Endodermal cell (in vitro differentiated cells): Measurements from ENCODE around the gene NTRK1. TPM values are rescaled to one million over a fixed set of nuclear protein-coding genes. Genes with fewer than 3 reads are reported as not detected.

Experiments used
- DNase-seq: peaks from one replicate; pipeline ENCODE4 v3.0.0-alpha.2; 2017
- H3K27ac ChIP-seq: 2 replicates; pipeline ENCODE4 v1.5.1; 2013; ENCODE audit warnings: mild to moderate bottlenecking, low read depth, low read length, moderate library complexity
- H3K27me3 ChIP-seq: 2 replicates; pipeline ENCODE4 v1.6.1; 2013; ENCODE audit warnings: mild to moderate bottlenecking, low read length, moderate library complexity; ENCODE audit not compliant: insufficient read depth, control insufficient read depth, poor library complexity, severe bottlenecking
- H3K36me3 ChIP-seq: 2 replicates; pipeline ENCODE4 v1.7.0; 2013; ENCODE audit warnings: mild to moderate bottlenecking, low read length, moderate library complexity; ENCODE audit not compliant: control insufficient read depth, insufficient read depth
- H3K4me1 ChIP-seq: one replicate; pipeline ENCODE4 v1.7.0; 2013; ENCODE audit warnings: low read length; ENCODE audit not compliant: control insufficient read depth, insufficient read depth
- H3K4me3 ChIP-seq: 2 replicates; pipeline ENCODE4 v1.5.1; 2013; ENCODE audit warnings: mild to moderate bottlenecking, low read length, moderate library complexity
- H3K9ac ChIP-seq: 2 replicates; pipeline ENCODE4 v1.6.1; 2013; ENCODE audit warnings: mild to moderate bottlenecking, low read length, moderate library complexity; ENCODE audit not compliant: poor library complexity, severe bottlenecking; ENCODE audit errors: extremely low read depth
- H3K9me3 ChIP-seq: 2 replicates; pipeline ENCODE4 v1.6.1; 2013; ENCODE audit warnings: mild to moderate bottlenecking, low read length, moderate library complexity; ENCODE audit not compliant: control insufficient read depth
- H3K27ac Mint-ChIP-seq: 2 replicates; pipeline ENCODE4 v1.8.0; 2020; ENCODE audit warnings: mixed read lengths
- H3K27me3 Mint-ChIP-seq: 2 replicates; pipeline ENCODE4 v1.8.0; 2021; ENCODE audit warnings: mild to moderate bottlenecking, mixed read lengths; ENCODE audit not compliant: insufficient read depth
- H3K36me3 Mint-ChIP-seq: 2 replicates; pipeline ENCODE4 v1.8.0; 2020; ENCODE audit warnings: low read depth, mixed read lengths
- H3K4me1 Mint-ChIP-seq: 2 replicates; pipeline ENCODE4 v1.8.0; 2020; ENCODE audit warnings: mixed read lengths
- H3K4me3 Mint-ChIP-seq: 2 replicates; pipeline ENCODE4 v1.8.0; 2020; ENCODE audit warnings: mild to moderate bottlenecking, moderate library complexity, mixed read lengths
- H3K9me3 Mint-ChIP-seq: 2 replicates; pipeline ENCODE4 v1.8.0; 2020; ENCODE audit warnings: mild to moderate bottlenecking, mixed read lengths
- CTCF ChIP-seq: fragments of 200-600 bp; sonication (generic); conservative IDR thresholded peaks from 2 replicates; pipeline ENCODE4 v1.5.0; 2021; ENCODE audit warnings: antibody characterized with exemption, mild to moderate bottlenecking
- WGBS, 2 experiments: methylation state at CpG; one replicate each; pipeline versions ENCODE4 v1.1.5 to v1.1.7; 2013; ENCODE audit warnings: missing lambda C conversion rate in 2 of 2, mixed read lengths in 1 of 2; ENCODE audit not compliant: insufficient coverage in 1 of 2, insufficient read length in 1 of 2; 5-methylcytosine and 5-hydroxymethylcytosine counted together
- total RNA-seq, 2 donors: library from RNA; stranded (reverse); fragmentation: NEBNext Ultra II Directional in 1 of 2; extraction: Animal tissue kit (Norgen Biotek cat#: 25700) in 1 of 2; gene quantifications; 2 replicates in 1 of 2; 3 replicates in 1 of 2; pipeline ENCODE4 v1.2.1, GENCODE V29; 2021

The NTRK1 gene
- total RNA-seq, 2 donors from 2014 or later: 0.44 to 0.82 TPM

GRCh38 chr1:156881101-156881500, 20.4 kb downstream of the NTRK1 start:
- Mint-ChIP-seq H3K9me3 (no peaks in the 10 kb centered on the region), H3K27me3 (peaks cover 51% of the 10 kb centered on the region), H3K4me3 (no peak overlapping the region), H3K4me1 (no peaks in the 10 kb centered on the region), H3K36me3 (no peaks in the 10 kb centered on the region), H3K27ac (no peak overlapping the region)
- Histone ChIP-seq H3K4me1 (peaks cover 3% of the 10 kb centered on the region), H3K36me3 (no peaks in the 10 kb centered on the region), H3K27me3 (peaks cover 21% of the 10 kb centered on the region), H3K4me3 (no peak overlapping the region), H3K27ac (no peak overlapping the region), H3K9ac (no peak overlapping the region), H3K9me3 (no peaks in the 10 kb centered on the region)
- 83 to 98% methylated on average over 7 to 10 of the region's 10 CpGs for WGBS, 2 experiments
- DNase-seq: no peak
- TF ChIP-seq CTCF: no peak

DNA sequence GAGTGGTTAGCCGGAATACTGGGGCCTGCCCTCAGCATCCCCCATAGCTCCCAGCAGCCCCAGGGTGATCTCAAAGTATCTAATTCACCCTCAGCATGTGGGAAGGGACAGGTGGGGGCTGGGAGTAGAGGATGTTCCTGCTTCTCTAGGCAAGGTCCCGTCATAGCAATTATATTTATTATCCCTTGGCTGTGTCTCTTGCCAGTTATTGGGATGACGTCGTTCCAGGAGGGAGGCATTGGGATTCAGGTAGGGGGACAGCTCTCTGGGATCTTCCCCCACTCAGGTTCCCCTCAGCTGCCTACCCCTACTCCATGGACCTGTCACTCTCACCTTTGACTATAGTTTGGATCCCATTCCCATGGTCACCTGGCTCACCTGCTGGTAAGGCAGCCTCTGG, 21.0 kb downstream of the NTRK1 start:
- H3K27ac ChIP-seq: no peak overlapping the region
- Mint-ChIP-seq H3K4me1 (peaks cover 4% of the 10 kb centered on the region), H3K36me3 (no peaks in the 10 kb centered on the region), H3K4me3 (no peak overlapping the region), H3K27me3 (peaks cover 46% of the 10 kb centered on the region), H3K27ac (no peak overlapping the region), H3K9me3 (no peaks in the 10 kb centered on the region)
- peaks cover 21% of the 10 kb centered on the region for H3K27me3 ChIP-seq
- H3K9ac ChIP-seq: no peak overlapping the region
- no peaks in the 10 kb centered on the region for H3K9me3 ChIP-seq
- no peak for TF ChIP-seq CTCF
- H3K4me1 ChIP-seq: peaks cover 3% of the 10 kb centered on the region
- H3K4me3 ChIP-seq: no peak overlapping the region
- H3K36me3 ChIP-seq: no peaks in the 10 kb centered on the region
- 87 to 97% methylated on average over 3 to 4 of the region's 4 CpGs for WGBS, 2 experiments
- DNase-seq: no peak

- Mint-ChIP-seq H3K4me3 (no peak overlapping the region), H3K27me3 (peaks cover 45% of the 10 kb centered on the region)
- 75 to 94% methylated on average over 1 to 3 of the region's 3 CpGs for WGBS, 2 experiments
These were observed 21.9 kb downstream of the NTRK1 start for GRCh38 chr1:156882543-156882942.

More at GRCh38 chr1:156882543-156882942, 21.9 kb downstream of the NTRK1 start:
- Histone ChIP-seq H3K4me1 (peaks cover 3% of the 10 kb centered on the region), H3K27me3 (peaks cover 14% of the 10 kb centered on the region), H3K27ac (no peak overlapping the region), H3K36me3 (no peaks in the 10 kb centered on the region), H3K9ac (no peak overlapping the region), H3K4me3 (no peak overlapping the region), H3K9me3 (no peaks in the 10 kb centered on the region)
- H3K4me1 Mint-ChIP-seq: peaks cover 10% of the 10 kb centered on the region
- H3K27ac Mint-ChIP-seq: no peak overlapping the region
- DNase-seq: no peak
- TF ChIP-seq CTCF: no peak
- H3K9me3 Mint-ChIP-seq: no peaks in the 10 kb centered on the region
- H3K36me3 Mint-ChIP-seq: no peaks in the 10 kb centered on the region
